Heart right ventricle (tissue), 16 donors: Measurements from ENCODE around the gene KMT2E. TPM values are rescaled to one million over a fixed set of nuclear protein-coding genes. Genes with fewer than 3 reads are reported as not detected.
A peak's percentile ranks its signal among the peaks of the same experiment; 100 is the strongest.

Experiments
- ATAC-seq, 8 donors: fragments of 200-7000 bp; cut with Tn5 transposase; one replicate each; pipeline ENCODE4 v1.9.1; 2020; ENCODE audit warnings: mild to moderate bottlenecking in 8 of 8, moderate library complexity in 8 of 8, moderate number of reproducible peaks in 1 of 8
- DNase-seq, 2 donors: peaks; one replicate each; pipeline ENCODE4 v3.0.0-alpha.2; 2020
- H3K27ac ChIP-seq, 10 donors: fragments of 200-600 bp; sonication (generic) in 2 of 10; one replicate each; pipeline versions ENCODE4 v1.5.0 to v1.8.0; 2020 to 2022; ENCODE audit warnings: mild to moderate bottlenecking in 3 of 10
- H3K27me3 ChIP-seq, 7 donors: fragments of 200-600 bp; one replicate each; pipeline ENCODE4 v1.8.0; 2021 to 2022; ENCODE audit warnings: mild to moderate bottlenecking in 2 of 7
- H3K36me3 ChIP-seq, 9 donors: fragments of 200-600 bp; sonication (generic) in 1 of 9; one replicate each; pipeline versions ENCODE4 v1.5.0 to v1.8.0; 2020 to 2022; ENCODE audit warnings: mild to moderate bottlenecking in 2 of 9
- H3K4me1 ChIP-seq, 9 donors: fragments of 200-600 bp; sonication (generic) in 1 of 9; one replicate each; pipeline versions ENCODE4 v1.5.0 to v1.8.0; 2020 to 2022; ENCODE audit warnings: mild to moderate bottlenecking in 4 of 9
- H3K4me3 ChIP-seq, 10 donors: fragments of 200-600 bp; sonication (generic) in 2 of 10; one replicate each; pipeline versions ENCODE4 v1.5.0 to v1.8.0; 2020 to 2022; ENCODE audit warnings: mild to moderate bottlenecking in 7 of 10, moderate library complexity in 2 of 10
- H3K9me3 ChIP-seq, 11 donors: fragments of 200-600 bp in 10 of 11; sonication (generic) in 2 of 11; one replicate each; pipeline versions ENCODE4 v1.5.0 to v1.8.0; 2013 to 2022; ENCODE audit warnings: mild to moderate bottlenecking in 2 of 11, control low read depth in 1 of 11, moderate library complexity in 1 of 11
- WGBS, 2 donors: extraction: QIAGEN DNeasy Blood & Tissue Kit; methylation state at CpG; one replicate each; pipeline ENCODE4 v1.1.7; 2013; ENCODE audit warnings: inconsistent platforms in 1 of 2; 5-methylcytosine and 5-hydroxymethylcytosine counted together
- intact Hi-C, 10 donors: fragments of 100-400 bp; cut with DNase I; formaldehyde crosslinking; loops; one replicate each; pipeline versions ENCODE4 v1.11.1 to v1.14.2; 2022
- polyA plus RNA-seq, 2 donors: library from polyadenylated mRNA; stranded (reverse); fragments of 200-250 nt; gene quantifications; one replicate each; pipeline ENCODE4 v1.2.3, GENCODE V29; 2013
- total RNA-seq, 10 donors: library from RNA; stranded (reverse); fragmentation: NEBNext Ultra II Directional in 3 of 10; extraction: Animal tissue kit (Norgen Biotek cat#: 25700) in 3 of 10; gene quantifications; one replicate each; pipeline versions ENCODE4 v1.2.1 to v1.2.4, GENCODE V29; 2021 to 2023
- TF ChIP-seq, protein P1 (sequence below), 9 donors: fragments of 200-600 bp; sonication (generic) in 2 of 9; IDR thresholded peaks; one replicate each; pipeline versions ENCODE4 v1.5.0 to v1.8.0; 2021 to 2022; ENCODE audit warnings: antibody characterized with exemption in 9 of 9, mild to moderate bottlenecking in 5 of 9, moderate library complexity in 1 of 9
- donor health status: Arrhythmogenic right ventricular cardiomyopathy.
- donor health status: ischemic (EF 13 %, LVEDD 7.1; RV severe dilation, severe dysfunction).
- donor health status: healthy with polysubstance abuse.
- donor health status: DM: no; HTN: yes; CAD: no.
- donor health status: DM: no; HTN: no; CAD: no.
- donor health status: ischemic (EF 25% LVEDD 6.9; RV normal size, moderate dysfunction).
- donor health status: ischemic (EF 25% LVEDD 5.7; RV mildly dilated, moderate dysfunction).
- donor health status: healthy.
- donor health status: DM: yes; HTN: yes; CAD: no.
- donor health status: Ischemic cardiomyopathy.
- donor health status: ischemic (EF 35%, LVEDD 5.7; RV mildly dilated, moderate dysfunction).
- donor health status: nonischemic (EF 11% LVEDD 7.7; RV severe dilation, severe dysfunction).
- donor health status: DM: yes; HTN: yes; CAD: no.
- donor health status: PGD.
- donor health status: ischemic (EF 29% LVEDD 5.4; RV normal size, mild dysfunction).
- donor health status: nonischemic (EF 23%, LVEDD 6.1; RV moderate dilation, normal function).

Gene KMT2E
- total and polyA plus RNA-seq, 12 donors, result 9.4 to 53.3 (median 46.2) TPM

DNA sequence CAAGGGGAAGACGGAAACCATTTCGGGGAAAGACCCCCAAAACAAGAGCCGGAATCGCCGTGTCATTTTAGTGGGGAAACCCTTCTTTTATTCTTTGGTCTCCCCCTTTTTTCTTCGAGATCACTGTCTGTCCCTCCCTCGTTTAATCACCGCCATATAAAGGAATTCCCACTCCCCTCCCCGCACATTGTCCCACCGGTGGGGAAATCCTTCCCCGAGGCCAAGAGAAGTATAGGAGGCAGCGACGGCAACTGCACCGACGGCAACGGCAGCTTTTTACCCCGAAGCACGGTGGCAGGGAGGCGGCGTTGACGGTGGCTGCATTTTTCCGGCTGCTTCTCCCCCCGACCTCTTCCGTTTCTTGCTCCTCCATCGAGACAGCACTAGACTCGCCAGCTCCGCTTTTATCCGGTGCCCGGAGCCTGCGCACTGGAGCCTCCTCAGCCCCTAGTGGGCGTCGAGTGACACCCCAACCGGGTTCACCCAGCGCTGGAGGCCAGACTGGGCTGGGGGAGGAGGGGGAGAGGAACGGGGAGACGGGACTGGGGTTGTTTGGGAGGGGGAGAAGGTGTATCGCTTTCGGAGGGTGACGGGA is 687 bp upstream of the KMT2E start:
- Histone ChIP-seq H3K27ac (peak overlapping the region; percentile 93 to 100 (median 100)), H3K27me3 (no peaks in the 10 kb centered on the region), H3K9me3 (no peaks in the 10 kb centered on the region), H3K36me3 (peaks cover 0 to 14% (median 0%) of the 10 kb centered on the region in 9 donors), H3K4me3 (peak overlapping the region; percentile 64 to 92 (median 82)), H3K4me1 (peaks cover 0 to 51% (median 45%) of the 10 kb centered on the region in 9 donors)
- peak; percentile 82 to 93 (median 85) for ATAC-seq
- 0 to 1% methylated on average over 39 of the region's 39 CpGs for WGBS, 2 donors
- TF ChIP-seq, protein P1, sequence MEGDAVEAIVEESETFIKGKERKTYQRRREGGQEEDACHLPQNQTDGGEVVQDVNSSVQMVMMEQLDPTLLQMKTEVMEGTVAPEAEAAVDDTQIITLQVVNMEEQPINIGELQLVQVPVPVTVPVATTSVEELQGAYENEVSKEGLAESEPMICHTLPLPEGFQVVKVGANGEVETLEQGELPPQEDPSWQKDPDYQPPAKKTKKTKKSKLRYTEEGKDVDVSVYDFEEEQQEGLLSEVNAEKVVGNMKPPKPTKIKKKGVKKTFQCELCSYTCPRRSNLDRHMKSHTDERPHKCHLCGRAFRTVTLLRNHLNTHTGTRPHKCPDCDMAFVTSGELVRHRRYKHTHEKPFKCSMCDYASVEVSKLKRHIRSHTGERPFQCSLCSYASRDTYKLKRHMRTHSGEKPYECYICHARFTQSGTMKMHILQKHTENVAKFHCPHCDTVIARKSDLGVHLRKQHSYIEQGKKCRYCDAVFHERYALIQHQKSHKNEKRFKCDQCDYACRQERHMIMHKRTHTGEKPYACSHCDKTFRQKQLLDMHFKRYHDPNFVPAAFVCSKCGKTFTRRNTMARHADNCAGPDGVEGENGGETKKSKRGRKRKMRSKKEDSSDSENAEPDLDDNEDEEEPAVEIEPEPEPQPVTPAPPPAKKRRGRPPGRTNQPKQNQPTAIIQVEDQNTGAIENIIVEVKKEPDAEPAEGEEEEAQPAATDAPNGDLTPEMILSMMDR (IDR thresholded peaks at IDR 0.05), result peak; percentile 32 to 62 (median 51)
- intact Hi-C loops, result loop anchor here in 5 of 10 donors (1.0 to 10.0 kb wide), 5 partner anchors 29 to 69 kb away; no protein-coding TSS in a partner anchor
- DNase-seq, result peak; percentile 94 to 96

DNA sequence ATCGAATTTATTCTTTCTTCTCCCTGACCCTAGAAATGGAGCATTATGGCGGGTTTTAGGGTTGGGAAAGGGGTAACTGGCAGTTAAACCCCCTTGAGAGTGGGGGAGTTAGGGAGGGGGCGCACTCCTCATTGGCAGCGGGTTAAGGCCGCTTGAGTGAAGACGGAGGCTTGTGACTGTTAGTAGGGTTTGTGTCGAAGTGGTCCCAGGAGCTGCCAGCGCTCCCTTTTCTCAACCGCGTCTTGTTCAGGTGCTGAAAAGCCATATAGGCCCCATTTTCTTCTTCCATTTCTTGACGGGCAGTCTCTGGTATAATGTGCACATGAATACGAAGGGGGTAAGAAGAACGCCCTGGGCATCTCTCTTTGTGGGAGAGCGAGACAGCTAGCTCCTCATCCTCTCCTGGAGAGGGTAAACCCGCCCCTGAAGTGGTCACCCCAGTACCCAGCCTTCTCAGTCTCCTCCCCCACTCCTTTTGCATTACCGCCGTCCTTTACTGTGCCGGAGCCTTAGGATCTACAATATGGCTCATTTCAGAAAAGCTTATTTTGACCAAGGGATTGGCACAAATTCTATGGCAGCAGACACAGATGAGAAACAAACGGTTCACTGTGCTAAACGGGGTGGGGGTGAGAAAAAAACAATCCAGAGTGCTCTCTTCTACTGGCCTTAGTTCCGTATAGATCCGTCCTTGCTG is 836 bp downstream of the KMT2E start:
- no peak for ATAC-seq
- H3K4me3 ChIP-seq, result peak overlapping the region; percentile 64 to 92 (median 82)
- intact Hi-C loops, result loop anchor here in 5 of 10 donors (2.0 to 10.0 kb wide), 6 partner anchors 30 to 87 kb away; no protein-coding TSS in a partner anchor
- H3K27me3 ChIP-seq, result no peaks in the 10 kb centered on the region
- DNase-seq, result peak in 1 of 2 donors; percentile 68
- TF ChIP-seq, protein P1 (IDR thresholded peaks at IDR 0.05), result no peak
- H3K36me3 ChIP-seq, result peaks cover 0 to 6% (median 0%) of the 10 kb centered on the region in 9 donors
- H3K9me3 ChIP-seq, result no peaks in the 10 kb centered on the region
- 0 to 1% methylated on average over 22 of the region's 22 CpGs for WGBS, 2 donors
- H3K27ac ChIP-seq, result peak overlapping the region; percentile 93 to 100 (median 100)
- peaks cover 0 to 51% (median 45%) of the 10 kb centered on the region in 9 donors for H3K4me1 ChIP-seq

DNA sequence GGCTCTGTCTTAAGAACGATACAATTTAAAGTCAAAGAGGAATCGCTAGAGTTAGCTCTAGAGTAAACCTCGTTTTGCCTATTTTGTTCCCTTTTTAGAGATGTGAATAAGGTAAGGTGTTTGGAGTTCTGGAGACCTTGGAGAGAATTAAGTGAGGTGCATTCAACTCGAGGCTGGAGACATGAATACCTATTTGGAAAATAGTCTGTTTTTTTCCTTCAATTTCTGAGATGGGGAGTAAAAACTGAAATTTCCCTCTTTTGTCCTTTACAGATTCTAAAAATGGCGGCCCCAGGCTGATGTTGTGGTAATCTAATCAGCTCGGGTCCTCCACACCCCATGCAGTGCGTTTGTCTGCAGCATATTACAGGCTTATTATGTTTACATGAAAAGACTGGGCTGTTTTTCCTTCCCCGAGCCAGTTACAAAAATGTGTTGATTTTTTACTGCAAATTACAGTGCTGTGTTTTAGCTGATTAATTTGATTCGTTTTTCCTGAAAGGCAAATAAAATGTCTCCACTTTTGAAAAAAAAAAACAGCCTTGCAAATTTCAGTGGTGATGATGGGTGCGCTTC is 1.5 kb downstream of the KMT2E start:
- ATAC-seq (no peak), DNase-seq (peak in 1 of 2 donors; percentile 37)
- Histone ChIP-seq H3K4me3 (peak overlapping the region; percentile 64 to 92 (median 82)), H3K27ac (peak overlapping the region; percentile 93 to 100 (median 100)), H3K36me3 (peaks cover 0 to under 1% (median 0%) of the 10 kb centered on the region in 9 donors), H3K27me3 (no peaks in the 10 kb centered on the region), H3K9me3 (no peaks in the 10 kb centered on the region), H3K4me1 (peaks cover 0 to 54% (median 45%) of the 10 kb centered on the region in 9 donors)
- intact Hi-C loops, result loop anchor here in 3 of 10 donors (2.0 to 10.0 kb wide), 5 partner anchors 31 to 87 kb away; no protein-coding TSS in a partner anchor
- TF ChIP-seq, protein P1 (IDR thresholded peaks at IDR 0.05), result no peak
- 1 to 3% methylated on average over 10 of the region's 10 CpGs for WGBS, 2 donors

DNA sequence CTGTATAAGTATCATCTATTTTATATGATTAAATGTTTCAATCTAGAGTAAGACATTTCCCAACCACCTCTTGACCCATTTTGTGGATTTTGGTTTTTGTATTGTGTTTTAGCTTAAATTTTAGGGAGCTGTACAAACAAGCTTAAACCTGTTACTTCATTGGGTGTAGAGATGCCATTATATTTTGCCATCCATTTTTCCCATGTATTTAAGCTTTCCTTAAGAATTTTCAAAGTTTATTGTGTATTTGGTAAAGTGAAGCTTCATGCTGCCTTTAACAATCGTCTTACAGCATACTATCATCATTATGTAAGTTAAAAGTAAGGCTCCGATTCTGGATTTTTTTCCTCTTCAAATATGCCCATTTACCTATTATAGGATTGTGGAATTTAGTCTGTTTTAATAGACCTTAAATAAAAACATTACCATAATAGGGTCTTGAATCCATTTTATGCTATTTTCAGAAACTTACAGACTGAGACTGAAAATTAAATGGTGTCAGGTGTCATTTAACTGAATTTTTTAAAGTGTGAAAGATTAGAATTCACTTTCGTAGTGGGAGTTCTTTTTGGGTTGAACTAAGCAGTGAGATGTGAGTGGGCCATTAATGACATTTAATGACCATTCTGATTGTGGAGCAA is 2.2 kb downstream of the KMT2E start:
- Histone ChIP-seq H3K9me3 (no peaks in the 10 kb centered on the region), H3K4me1 (peaks cover 0 to 55% (median 48%) of the 10 kb centered on the region in 9 donors), H3K27me3 (no peaks in the 10 kb centered on the region), H3K4me3 (peak overlapping the region; percentile 64 to 92 (median 82)), H3K36me3 (no peaks in the 10 kb centered on the region), H3K27ac (peak overlapping the region in 9 of 10 donors; percentile 93 to 100 (median 100))
- whole genome bisulfite sequencing, 2 donors, result 4 to 16% methylated on average over 3 of the region's 3 CpGs
- TF ChIP-seq, protein P1 (IDR thresholded peaks at IDR 0.05), result no peak
- DNase-seq, result no peak
- intact Hi-C loops, result loop anchor here in 2 of 10 donors (5.0 to 10.0 kb wide), 2 partner anchors 71 to 86 kb away; no protein-coding TSS in a partner anchor
- no peak for ATAC-seq
